PFSK-1 (cell line): ENCODE data around the gene FER.

ENCODE experiments used
- FOXP2 ChIP-seq: optimal IDR thresholded peaks from 2 replicates; pipeline ENCODE3; 2011; ENCODE audit warnings: borderline replicate concordance, control low read depth, inconsistent platforms; ENCODE audit not compliant: insufficient read depth; ENCODE audit errors: extremely low read length, extremely low read depth
- POLR2AphosphoS5 ChIP-seq: IDR thresholded peaks from 2 replicates; pipeline ENCODE4 v1.6.1; 2012; ENCODE audit warnings: low read depth, mild to moderate bottlenecking, control low read depth, low read length, moderate library complexity
- REST ChIP-seq, 2 experiments: IDR thresholded peaks; 2 replicates each; pipeline versions ENCODE4 v1.6.1 to v1.8.0; 2011 to 2012; ENCODE audit warnings: low read depth in 2 of 2, low read length in 2 of 2, control low read depth in 1 of 2, inconsistent platforms in 1 of 2, mild to moderate bottlenecking in 1 of 2, moderate library complexity in 1 of 2; ENCODE audit not compliant: insufficient read depth in 1 of 2
- SIN3A ChIP-seq: IDR thresholded peaks from 2 replicates; pipeline ENCODE4 v1.6.1; 2012; ENCODE audit warnings: mild to moderate bottlenecking, low read length, moderate library complexity, borderline replicate concordance; ENCODE audit not compliant: insufficient read depth
- TAF1 ChIP-seq: IDR thresholded peaks from 2 replicates; pipeline ENCODE4 v1.6.1; 2012; ENCODE audit warnings: low read length, control low read depth, borderline replicate concordance; ENCODE audit not compliant: insufficient read depth

Gene FER

DNA sequence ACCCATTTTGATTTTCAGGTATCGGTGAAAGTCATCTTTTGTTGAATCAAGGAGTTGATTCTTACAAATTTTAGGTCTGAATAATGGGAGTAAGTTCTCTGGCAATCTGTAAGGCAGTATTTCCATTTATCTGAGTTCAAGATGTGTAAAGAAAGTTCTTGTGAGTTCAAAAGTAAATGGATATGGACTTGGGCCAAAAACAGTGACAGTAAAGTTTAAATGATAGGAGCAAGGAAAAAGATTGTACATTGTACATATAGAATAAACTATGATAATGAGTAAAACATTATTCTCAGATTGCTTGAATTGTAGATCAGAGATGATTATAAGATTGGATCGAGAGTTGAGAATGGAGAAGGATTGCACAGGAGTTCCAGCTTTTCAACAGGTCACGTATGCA lies 332.8 kb downstream of the FER start:
- no peak for TF ChIP-seq SIN3A
- TF ChIP-seq FOXP2 = no peak
- no peak for TF ChIP-seq TAF1
- TF ChIP-seq POLR2AphosphoS5 = no peak
- TF ChIP-seq REST (IDR thresholded peaks at IDR 0.05; ENCODE audit: insufficient read depth in 1 of 2, low read depth in 2 of 2, low read length in 2 of 2) = no peak

DNA sequence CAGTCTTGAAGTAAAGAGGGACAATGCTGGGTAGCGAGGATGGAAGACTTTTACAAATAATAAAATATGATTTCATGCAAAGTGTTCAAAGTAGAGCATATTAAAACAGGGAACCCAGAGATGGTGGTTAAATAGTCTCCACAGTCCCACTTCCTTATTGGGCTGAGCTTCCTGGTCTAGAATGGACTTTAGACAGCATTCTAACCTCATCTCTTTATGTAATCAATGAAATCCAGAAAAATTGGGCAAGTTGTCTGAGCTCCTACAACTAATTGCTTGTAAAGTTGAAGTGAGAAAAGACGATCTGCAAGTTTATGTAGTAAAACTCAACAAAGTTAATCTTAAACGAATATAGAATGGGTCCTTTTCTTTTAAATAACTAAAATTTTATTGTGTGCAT lies 333.2 kb downstream of the FER start:
- TF ChIP-seq POLR2AphosphoS5 = no peak
- TF ChIP-seq TAF1 = no peak
- TF ChIP-seq SIN3A = no peak
- no peak for TF ChIP-seq FOXP2
- TF ChIP-seq REST (IDR thresholded peaks at IDR 0.05; ENCODE audit: insufficient read depth in 1 of 2, low read depth in 2 of 2, low read length in 2 of 2) = no peak

- TF ChIP-seq REST (IDR thresholded peaks at IDR 0.05; ENCODE audit: insufficient read depth in 1 of 2, low read depth in 2 of 2, low read length in 2 of 2) (no peak), SIN3A (no peak), FOXP2 (no peak), TAF1 (no peak), POLR2AphosphoS5 (no peak)
Observed at GRCh38 chr5:109083937-109084336, 336.2 kb downstream of the FER start.

- no peak for TF ChIP-seq SIN3A
- no peak for TF ChIP-seq REST (IDR thresholded peaks at IDR 0.05; ENCODE audit: insufficient read depth in 1 of 2, low read depth in 2 of 2, low read length in 2 of 2)
- TF ChIP-seq POLR2AphosphoS5 = no peak
- TF ChIP-seq TAF1 = no peak
- no peak for TF ChIP-seq FOXP2
Observed at GRCh38 chr5:109089191-109089590, 341.5 kb downstream of the FER start.

DNA sequence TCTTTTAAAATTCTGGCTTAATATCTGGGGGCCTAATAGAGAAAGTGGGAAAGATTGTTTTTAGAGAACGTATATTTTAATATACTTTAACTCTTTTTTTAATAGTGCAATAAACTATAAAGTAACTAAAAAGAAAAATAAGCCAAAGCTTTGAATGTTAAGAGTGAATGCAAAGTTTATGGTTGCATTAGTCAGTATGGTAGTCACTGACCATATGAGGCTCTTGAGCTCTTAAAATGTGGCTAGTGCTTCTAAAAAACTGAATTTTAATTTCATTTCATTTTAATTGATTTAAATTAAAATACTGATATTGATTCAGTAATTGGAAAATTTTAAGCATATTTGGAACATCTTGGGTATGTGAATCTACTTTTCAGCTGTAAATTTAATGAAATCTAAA lies 351.4 kb downstream of the FER start:
- no peak for TF ChIP-seq REST (IDR thresholded peaks at IDR 0.05; ENCODE audit: insufficient read depth in 1 of 2, low read depth in 2 of 2, low read length in 2 of 2)
- TF ChIP-seq SIN3A = no peak
- no peak for TF ChIP-seq TAF1
- TF ChIP-seq FOXP2 = no peak
- TF ChIP-seq POLR2AphosphoS5 = no peak
